Measurements from ENCODE around the gene CPE. TPM values are rescaled to one million over a fixed set of nuclear protein-coding genes. Genes with fewer than 3 reads are reported as not detected.

The CPE gene
- total RNA-seq, 2 experiments from 2014 or later: not detected

- DNase-seq: no peak
- Mint-ChIP-seq H3K27me3 (peaks cover 2% of the 10 kb centered on the region), H3K4me1 (no peaks in the 10 kb centered on the region), H3K27ac (no peak overlapping the region), H3K9me3 (ENCODE audit: low read depth) (no peaks in the 10 kb centered on the region), H3K4me3 (no peak overlapping the region), H3K36me3 (ENCODE audit: low read depth) (no peaks in the 10 kb centered on the region)
- ChIA-PET POLR2A (no interaction called here), CTCF (interaction anchor here (1.1 kb wide), 1 partner anchor 18 kb away, joined by 4 read pairs; no protein-coding TSS in a partner anchor)
- ATAC-seq: no peak
- intact Hi-C loops (cut with DNase I, micrococcal nuclease): no loop called here
These were observed 10.7 kb upstream of the CPE start for GRCh38 chr4:165368114-165368513.

- Mint-ChIP-seq H3K9me3 (ENCODE audit: low read depth) (no peaks in the 10 kb centered on the region), H3K4me1 (no peaks in the 10 kb centered on the region), H3K36me3 (ENCODE audit: low read depth) (no peaks in the 10 kb centered on the region), H3K27ac (no peak overlapping the region), H3K27me3 (peaks cover 4% of the 10 kb centered on the region), H3K4me3 (no peak overlapping the region)
- no peak for DNase-seq
- ChIA-PET POLR2A (no interaction called here), CTCF (no interaction called here)
- intact Hi-C loops (cut with DNase I, micrococcal nuclease): no loop called here
- no peak for ATAC-seq
These were observed 10.2 kb upstream of the CPE start for GRCh38 chr4:165368567-165368966.

GRCh38 chr4:165369522-165369921 is 9.3 kb upstream of the CPE start:
- no peak for ATAC-seq
- H3K4me1 Mint-ChIP-seq: no peaks in the 10 kb centered on the region
- H3K36me3 Mint-ChIP-seq (ENCODE audit: low read depth): no peaks in the 10 kb centered on the region
- POLR2A ChIA-PET: no interaction called here
- no peak overlapping the region for H3K27ac Mint-ChIP-seq
- H3K9me3 Mint-ChIP-seq (ENCODE audit: low read depth): no peaks in the 10 kb centered on the region
- intact Hi-C loops (cut with DNase I, micrococcal nuclease): no loop called here
- CTCF ChIA-PET: no interaction called here
- DNase-seq: no peak
- H3K4me3 Mint-ChIP-seq: no peak overlapping the region
- peaks cover 8% of the 10 kb centered on the region for H3K27me3 Mint-ChIP-seq

- H3K4me3 Mint-ChIP-seq: no peak overlapping the region
- POLR2A ChIA-PET: no interaction called here
- H3K36me3 Mint-ChIP-seq (ENCODE audit: low read depth): no peaks in the 10 kb centered on the region
- H3K9me3 Mint-ChIP-seq (ENCODE audit: low read depth): no peaks in the 10 kb centered on the region
- intact Hi-C loops (cut with DNase I, micrococcal nuclease): no loop called here
- CTCF ChIA-PET: no interaction called here
- no peak overlapping the region for H3K27ac Mint-ChIP-seq
- ATAC-seq (no peak), DNase-seq (no peak)
- no peaks in the 10 kb centered on the region for H3K4me1 Mint-ChIP-seq
- peaks cover 18% of the 10 kb centered on the region for H3K27me3 Mint-ChIP-seq
These were observed 8.3 kb upstream of the CPE start for GRCh38 chr4:165370530-165370929.

GRCh38 chr4:165375465-165375864 is 3.3 kb upstream of the CPE start:
- Mint-ChIP-seq H3K27ac (no peak overlapping the region), H3K4me3 (no peak overlapping the region), H3K9me3 (ENCODE audit: low read depth) (no peaks in the 10 kb centered on the region), H3K4me1 (no peaks in the 10 kb centered on the region), H3K36me3 (ENCODE audit: low read depth) (no peaks in the 10 kb centered on the region), H3K27me3 (peaks cover 43% of the 10 kb centered on the region)
- intact Hi-C loops (cut with DNase I, micrococcal nuclease): no loop called here
- no peak for DNase-seq
- POLR2A ChIA-PET: no interaction called here
- CTCF ChIA-PET: interaction anchor here (1.0 kb wide), 1 partner anchor 271 kb away, joined by 3 read pairs; no protein-coding TSS in a partner anchor
- ATAC-seq: no peak

- intact Hi-C loops (cut with DNase I, micrococcal nuclease): no loop called here
These were observed 437 bp upstream of the CPE start for GRCh38 chr4:165378398-165378744.

GRCh38 chr4:165379678-165380064 is 863 bp downstream of the CPE start:
- ChIA-PET CTCF (interaction anchor here (0.6 to 1.1 kb wide), 2 partner anchors 110 to 249 kb away, joined by 3 to 6 read pairs; no protein-coding TSS in a partner anchor), POLR2A (no interaction called here)
- intact Hi-C loops (cut with DNase I, micrococcal nuclease): no loop called here
- DNase-seq: no peak
- Mint-ChIP-seq H3K27me3 (peaks cover 49% of the 10 kb centered on the region), H3K4me1 (no peaks in the 10 kb centered on the region), H3K4me3 (peak overlapping the region; percentile 30), H3K36me3 (ENCODE audit: low read depth) (no peaks in the 10 kb centered on the region), H3K27ac (no peak overlapping the region), H3K9me3 (ENCODE audit: low read depth) (no peaks in the 10 kb centered on the region)
- no peak for ATAC-seq

More at GRCh38 chr4:165378398-165378744, 437 bp upstream of the CPE start:
- DNase-seq (no peak), ATAC-seq (no peak)
- peak overlapping the region; percentile 60 for H3K4me3 Mint-ChIP-seq
- CTCF ChIA-PET: interaction anchor here (0.6 to 0.9 kb wide), 3 partner anchors 22 to 194 kb away, joined by 3 read pairs; no protein-coding TSS in a partner anchor
- H3K9me3 Mint-ChIP-seq (ENCODE audit: low read depth): no peaks in the 10 kb centered on the region
- H3K36me3 Mint-ChIP-seq (ENCODE audit: low read depth): no peaks in the 10 kb centered on the region
- H3K27ac Mint-ChIP-seq: no peak overlapping the region
- peaks cover 52% of the 10 kb centered on the region for H3K27me3 Mint-ChIP-seq
- POLR2A ChIA-PET: no interaction called here
- H3K4me1 Mint-ChIP-seq: no peaks in the 10 kb centered on the region

GRCh38 chr4:165380805-165381204 is 2.0 kb downstream of the CPE start:
- POLR2A ChIA-PET: no interaction called here
- DNase-seq: no peak
- intact Hi-C loops (cut with DNase I, micrococcal nuclease): no loop called here
- CTCF ChIA-PET: interaction anchor here (0.8 kb wide), 2 partner anchors 25 to 267 kb away, joined by 3 to 4 read pairs; no protein-coding TSS in a partner anchor
- Mint-ChIP-seq H3K36me3 (ENCODE audit: low read depth) (no peaks in the 10 kb centered on the region), H3K4me3 (no peak overlapping the region), H3K9me3 (ENCODE audit: low read depth) (no peaks in the 10 kb centered on the region), H3K27me3 (peaks cover 40% of the 10 kb centered on the region), H3K27ac (no peak overlapping the region), H3K4me1 (no peaks in the 10 kb centered on the region)
- ATAC-seq: no peak

- Mint-ChIP-seq H3K27me3 (peaks cover 34% of the 10 kb centered on the region), H3K4me3 (no peak overlapping the region), H3K27ac (no peak overlapping the region), H3K9me3 (ENCODE audit: low read depth) (no peaks in the 10 kb centered on the region), H3K4me1 (no peaks in the 10 kb centered on the region), H3K36me3 (ENCODE audit: low read depth) (no peaks in the 10 kb centered on the region)
- DNase-seq: no peak
- ChIA-PET CTCF (interaction anchor here (0.8 kb wide), 1 partner anchor 111 kb away, joined by 3 read pairs; no protein-coding TSS in a partner anchor), POLR2A (no interaction called here)
- no peak for ATAC-seq
- intact Hi-C loops (cut with DNase I, micrococcal nuclease): no loop called here
These were observed 3.1 kb downstream of the CPE start for GRCh38 chr4:165381821-165382373.

GRCh38 chr4:165382640-165383039 is 3.8 kb downstream of the CPE start:
- ChIA-PET CTCF (interaction anchor here (0.7 kb wide), 1 partner anchor 252 kb away, joined by 3 read pairs; no protein-coding TSS in a partner anchor), POLR2A (no interaction called here)
- intact Hi-C loops (cut with DNase I, micrococcal nuclease): no loop called here

GRCh38 chr4:165383591-165384073 is 4.8 kb downstream of the CPE start:
- no peak overlapping the region for H3K4me3 Mint-ChIP-seq
- ChIA-PET POLR2A (no interaction called here), CTCF (interaction anchor here (0.6 to 1.1 kb wide), 2 partner anchors 32 to 262 kb away, joined by 3 read pairs; no protein-coding TSS in a partner anchor)
- intact Hi-C loops (cut with DNase I, micrococcal nuclease): no loop called here
- no peaks in the 10 kb centered on the region for H3K9me3 Mint-ChIP-seq (ENCODE audit: low read depth)
- no peak overlapping the region for H3K27ac Mint-ChIP-seq
- DNase-seq (no peak), ATAC-seq (no peak)
- H3K36me3 Mint-ChIP-seq (ENCODE audit: low read depth): no peaks in the 10 kb centered on the region
- H3K27me3 Mint-ChIP-seq: peaks cover 35% of the 10 kb centered on the region
- no peaks in the 10 kb centered on the region for H3K4me1 Mint-ChIP-seq

More at GRCh38 chr4:165382640-165383039, 3.8 kb downstream of the CPE start:
- H3K36me3 Mint-ChIP-seq (ENCODE audit: low read depth): no peaks in the 10 kb centered on the region
- no peaks in the 10 kb centered on the region for H3K9me3 Mint-ChIP-seq (ENCODE audit: low read depth)
- H3K4me1 Mint-ChIP-seq: no peaks in the 10 kb centered on the region
- H3K27ac Mint-ChIP-seq: no peak overlapping the region
- DNase-seq (no peak), ATAC-seq (no peak)
- no peak overlapping the region for H3K4me3 Mint-ChIP-seq
- peaks cover 34% of the 10 kb centered on the region for H3K27me3 Mint-ChIP-seq

- Mint-ChIP-seq H3K4me3 (no peak overlapping the region), H3K36me3 (ENCODE audit: low read depth) (no peaks in the 10 kb centered on the region), H3K9me3 (ENCODE audit: low read depth) (no peaks in the 10 kb centered on the region), H3K4me1 (no peaks in the 10 kb centered on the region), H3K27me3 (peaks cover 32% of the 10 kb centered on the region), H3K27ac (no peak overlapping the region)
- POLR2A ChIA-PET: no interaction called here
- ATAC-seq (no peak), DNase-seq (no peak)
- CTCF ChIA-PET: interaction anchor here (0.6 to 1.1 kb wide), 3 partner anchors 31 to 263 kb away, joined by 3 to 4 read pairs (median 3); no protein-coding TSS in a partner anchor
- intact Hi-C loops (cut with DNase I, micrococcal nuclease): no loop called here
These were observed 5.4 kb downstream of the CPE start for GRCh38 chr4:165384186-165384585.
